NCI-H128 (cell line): ENCODE data around the gene NSL1.
"Not testable (repeated sequence)": the region's sequence is repeated elsewhere in the genome, so short reads cannot be mapped to it uniquely, and the experiment has no call there.

Experiments used
- DNase-seq: peaks from one replicate; lab custom pipeline; 2025; ENCODE audit not compliant: unreplicated experiment; lab: John Stamatoyannopoulos, UW

The NSL1 gene

GRCh38 chr1:212712451-212713303 is 78.9 kb downstream of the NSL1 start:
- no peak for DNase-seq

DNA sequence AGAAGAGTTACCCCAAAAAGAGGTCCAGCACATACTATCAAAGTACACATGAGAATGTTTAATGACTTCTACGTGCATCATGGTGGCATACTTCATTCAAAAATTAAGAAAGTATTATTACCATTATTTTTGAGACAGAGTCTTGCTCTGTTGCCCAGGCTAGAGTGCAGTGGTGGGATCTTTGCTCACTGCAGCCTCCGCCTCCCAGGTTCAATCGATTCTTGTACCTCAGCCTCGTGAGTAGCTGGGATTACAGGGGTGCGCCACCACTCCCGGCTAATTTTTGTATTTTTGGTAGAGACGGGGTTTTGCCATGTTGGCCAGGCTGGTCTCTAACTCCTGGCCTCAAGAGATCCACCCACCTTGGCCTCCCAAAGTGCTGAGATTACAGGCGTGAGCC is 79.6 kb downstream of the NSL1 start:
- DNase-seq = not testable (repeated sequence)

DNA sequence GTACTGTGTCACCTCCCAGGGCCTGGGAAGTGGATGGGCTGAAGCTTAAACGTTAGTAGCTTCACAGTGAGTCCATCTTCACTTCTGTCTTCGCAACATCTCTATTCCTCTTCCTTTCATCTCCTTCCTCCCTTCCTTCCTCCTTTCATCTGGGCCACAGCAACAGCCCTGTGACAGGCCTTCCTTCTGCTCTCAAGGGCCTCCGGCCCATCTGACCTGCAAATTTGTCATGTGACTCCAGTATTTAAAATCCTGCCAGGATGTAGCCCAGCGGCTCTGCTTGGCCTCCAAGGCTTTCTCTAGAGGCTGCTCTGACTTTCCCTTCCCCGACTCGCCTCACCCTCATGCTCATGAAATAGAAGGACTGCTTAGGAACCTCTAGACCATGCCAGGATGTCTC is 81.0 kb downstream of the NSL1 start:
- DNase-seq = no peak

DNA sequence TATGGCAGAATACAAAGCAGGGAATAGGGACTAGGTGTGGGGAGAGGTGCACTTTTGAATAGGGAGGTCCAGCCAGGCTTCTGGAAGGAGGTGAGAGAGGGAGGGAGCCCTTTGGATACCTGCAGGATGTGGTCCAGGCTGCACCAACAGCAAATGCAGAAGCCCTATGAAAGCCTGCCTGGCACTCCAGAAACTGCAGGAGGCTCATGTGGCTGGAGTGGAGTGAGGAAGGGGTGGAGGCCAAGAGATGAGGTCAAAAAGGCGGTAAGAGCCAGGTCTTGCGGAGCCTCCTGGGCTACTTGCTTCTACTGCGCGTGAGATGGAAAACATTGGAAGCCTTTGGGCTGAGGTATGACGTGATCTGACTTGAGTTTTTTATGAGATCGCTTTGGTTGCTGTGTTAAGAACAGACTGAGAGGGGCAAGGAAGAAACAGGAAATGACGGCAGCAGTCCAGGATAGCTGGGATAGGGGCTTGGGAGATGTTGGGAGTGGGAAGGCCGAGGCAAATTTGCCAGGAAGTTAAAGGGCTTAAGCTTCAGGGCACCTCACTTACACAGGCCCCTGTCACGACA is 87.5 kb downstream of the NSL1 start:
- DNase-seq = no peak

DNA sequence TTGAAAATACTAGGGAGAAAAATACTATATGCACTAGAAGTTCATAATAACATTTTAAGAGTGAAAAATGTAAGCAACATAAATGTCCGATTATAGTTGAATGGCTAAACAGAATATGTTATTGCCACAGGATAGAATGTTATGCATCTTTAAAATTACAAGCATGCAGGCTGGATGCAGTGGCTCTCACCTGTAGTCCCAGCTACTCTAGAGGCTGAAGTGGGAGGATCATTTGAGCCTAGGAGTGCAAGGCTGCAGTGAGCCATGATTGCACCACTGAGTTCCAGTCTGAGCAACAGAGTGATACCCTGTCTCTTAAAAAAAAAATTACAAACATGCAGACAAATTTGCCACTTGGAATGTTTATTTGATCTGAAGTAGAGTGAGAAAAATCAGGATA is 88.9 kb downstream of the NSL1 start:
- DNase-seq = no peak

- no peak for DNase-seq
These were observed 89.7 kb downstream of the NSL1 start for GRCh38 chr1:212701910-212702309.

DNA sequence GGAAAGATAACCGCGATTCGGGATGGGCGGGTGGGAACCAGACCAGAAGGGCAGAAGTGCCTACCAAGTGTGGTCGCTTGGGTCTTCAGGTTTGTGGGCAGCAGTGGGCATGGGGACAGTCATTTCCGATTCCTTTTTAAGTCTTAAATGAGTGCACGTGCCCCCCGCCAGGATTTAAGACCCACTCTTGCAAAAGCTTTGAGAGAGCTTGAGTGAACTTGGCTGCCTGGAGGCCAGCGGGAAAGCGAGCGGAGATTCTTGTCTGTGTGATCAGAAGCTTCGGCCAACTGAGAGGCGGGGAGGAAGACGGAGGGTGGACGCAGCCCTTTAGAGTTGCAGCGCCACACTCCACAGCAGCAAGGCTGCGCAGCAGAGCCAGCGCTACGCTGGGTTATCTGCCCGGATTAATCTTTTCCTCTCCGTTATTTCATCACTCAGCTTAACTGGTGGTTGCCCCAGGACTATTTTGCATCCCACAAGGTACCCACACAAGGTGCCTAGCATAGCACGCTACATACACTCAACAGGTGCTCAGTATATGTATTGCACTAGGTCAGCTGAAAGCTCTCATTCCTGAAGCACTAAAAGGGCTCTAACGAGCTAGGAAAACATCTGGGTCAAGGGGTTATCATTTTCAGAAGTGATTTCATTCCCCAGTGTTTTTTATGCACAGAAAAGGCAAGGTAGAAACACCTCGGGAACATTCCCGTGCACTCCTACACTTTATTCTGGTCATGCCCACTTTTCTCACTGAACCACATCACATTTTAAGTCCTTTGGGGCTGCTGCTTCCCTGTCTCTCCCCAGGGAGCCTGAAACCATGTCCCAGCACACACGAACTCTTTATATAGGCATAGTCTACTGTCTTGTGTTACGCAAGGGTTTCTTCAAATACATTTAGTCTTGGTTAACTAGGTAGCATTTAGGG is 90.4 kb downstream of the NSL1 start:
- DNase-seq = no peak

DNA sequence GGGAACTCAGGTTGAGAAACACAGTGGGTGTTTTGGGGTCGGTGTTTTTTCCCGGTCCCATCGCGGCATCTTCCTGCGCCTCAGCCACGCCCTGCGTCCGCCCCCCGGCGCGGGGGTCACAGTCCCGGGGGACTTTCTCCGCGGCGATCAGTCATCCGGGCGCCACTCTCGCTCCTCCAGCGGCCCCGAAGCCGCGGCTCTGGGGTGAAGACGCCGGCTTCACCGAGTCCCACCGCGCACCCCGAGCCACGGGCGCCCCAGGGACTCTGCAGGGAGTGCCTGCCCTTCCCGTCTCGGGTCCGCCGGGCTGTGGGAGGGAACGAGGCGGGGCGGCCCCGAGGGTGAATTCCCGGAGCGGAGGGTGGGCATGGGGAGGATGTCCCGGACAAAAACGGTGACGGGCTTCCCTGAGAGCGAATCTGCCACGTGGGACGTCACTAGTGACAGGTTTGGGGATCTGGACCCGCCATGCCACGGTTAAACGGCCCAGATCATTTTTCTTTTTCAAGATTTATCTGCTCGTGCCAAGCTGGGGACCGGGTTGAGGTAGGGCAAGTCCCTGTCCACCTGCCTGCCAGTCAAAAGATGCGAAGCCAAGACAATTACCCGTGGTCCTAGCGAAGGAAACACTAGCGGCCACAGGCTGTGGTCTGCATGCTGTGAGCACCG is 91.2 kb downstream of the NSL1 start:
- DNase-seq = no peak

DNA sequence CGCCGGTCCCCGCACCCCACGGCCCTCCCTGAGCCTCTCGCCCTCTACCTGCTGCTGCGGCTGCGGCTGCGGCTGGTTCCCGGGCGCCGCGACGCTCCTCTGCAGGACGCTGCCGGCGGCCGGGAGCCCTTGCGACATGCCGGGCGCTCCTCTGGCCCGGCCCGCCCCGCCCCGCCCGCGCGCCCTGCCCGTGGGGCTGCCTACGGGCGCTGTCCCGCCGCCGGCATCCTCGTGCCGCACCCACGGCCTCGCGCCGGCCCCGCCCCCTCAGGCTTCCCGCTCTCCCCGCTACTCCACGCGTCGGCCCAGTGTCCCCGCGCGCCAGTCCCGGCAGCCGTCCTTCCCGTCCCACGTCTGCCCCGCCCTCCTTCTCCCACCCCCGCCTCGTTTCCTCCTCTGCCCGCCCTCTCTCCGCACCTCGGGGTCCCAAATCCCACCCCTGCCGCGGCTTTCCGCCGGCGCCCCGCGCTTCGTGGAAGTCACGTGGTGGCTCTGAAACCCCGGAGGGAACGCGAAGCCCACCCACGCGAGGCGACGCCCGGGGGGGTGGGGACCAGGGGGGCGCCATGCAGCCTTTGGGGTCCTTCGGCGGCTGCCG is 91.9 kb downstream of the NSL1 start, which contains the start of gene BATF3:
Gene BATF3 (minus strand): TSS at position 216 of the 598 bp plus-strand sequence. CDS start 78 bp downstream, at position 138.
- no peak for DNase-seq

GRCh38 chr1:212699104-212699624 is 92.4 kb downstream of the NSL1 start:
- DNase-seq = no peak

DNA sequence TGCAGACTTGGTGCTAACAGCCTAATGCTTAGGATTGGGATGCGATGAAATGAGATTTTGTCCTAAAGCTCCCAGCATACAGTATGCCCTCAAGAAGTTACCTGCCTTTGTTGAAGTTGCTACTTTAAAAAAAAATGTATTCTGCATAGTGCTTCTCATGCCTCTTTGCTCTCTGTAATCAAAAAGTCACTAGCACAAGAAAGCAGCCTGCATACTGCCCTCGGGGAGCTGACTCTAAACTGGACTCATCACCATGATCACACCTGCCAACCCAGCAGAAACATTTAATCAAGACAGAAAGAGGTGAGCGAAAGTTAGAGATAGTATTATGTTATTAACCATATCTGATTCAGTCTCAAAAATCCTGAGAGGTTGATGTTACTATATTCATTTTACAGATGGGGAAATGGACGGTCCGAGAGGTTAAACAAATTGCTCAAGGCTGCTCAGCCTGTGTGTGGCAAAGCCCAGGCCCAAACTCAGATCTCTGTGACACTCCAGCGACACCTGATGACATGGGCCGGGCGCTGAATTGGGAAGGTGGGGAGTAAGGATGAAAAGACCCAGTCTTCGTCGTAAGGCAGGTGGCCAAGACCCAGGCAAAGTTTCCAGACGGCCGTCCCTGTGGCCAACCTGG is 93.0 kb downstream of the NSL1 start:
- no peak for DNase-seq

- DNase-seq = no peak
These were observed 94.8 kb downstream of the NSL1 start for GRCh38 chr1:212696721-212697331.

DNA sequence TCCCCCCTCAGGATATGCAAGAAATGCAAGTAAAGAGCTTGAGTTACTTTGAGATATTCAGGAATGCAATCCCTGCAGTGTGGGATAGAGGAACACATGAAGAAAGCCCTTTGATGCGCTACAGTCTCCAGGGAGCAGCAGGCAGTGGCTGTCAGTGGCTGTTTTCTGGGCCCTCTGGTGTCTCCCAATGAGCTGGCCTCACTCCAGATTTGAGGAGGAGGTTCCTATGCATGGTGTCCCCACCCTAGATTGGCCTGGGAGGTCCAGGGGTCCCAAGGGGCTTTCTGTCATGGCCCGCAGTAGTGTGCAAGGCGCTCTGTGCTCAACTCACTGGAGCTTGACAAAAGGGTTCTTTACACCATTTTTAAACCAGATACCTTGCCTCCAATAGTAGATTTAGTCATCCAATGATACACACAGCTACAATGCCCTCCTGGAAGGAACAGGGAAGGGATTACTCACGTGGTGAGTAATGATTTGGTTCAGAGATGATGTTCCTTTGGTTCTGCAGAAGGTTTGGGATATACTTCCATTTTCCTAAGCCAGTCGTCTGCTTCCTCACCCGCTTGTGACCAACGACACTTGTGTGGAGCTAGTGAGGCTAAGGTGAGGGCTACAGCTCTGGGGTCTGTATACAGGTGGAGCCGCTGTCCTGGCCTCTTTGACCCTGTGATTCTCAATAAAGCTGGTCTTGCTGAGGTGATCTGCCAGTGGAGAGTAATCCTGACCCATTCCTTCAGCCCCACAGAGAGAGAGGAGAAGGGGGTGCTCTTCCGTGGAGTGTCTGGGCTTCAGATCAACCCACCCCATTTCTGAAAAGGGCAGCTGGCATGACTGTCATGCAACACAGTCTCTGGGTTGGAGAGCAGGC is 98.6 kb downstream of the NSL1 start:
- DNase-seq = no peak

GRCh38 chr1:212691561-212692071 is 100.0 kb downstream of the NSL1 start:
- DNase-seq = no peak

DNA sequence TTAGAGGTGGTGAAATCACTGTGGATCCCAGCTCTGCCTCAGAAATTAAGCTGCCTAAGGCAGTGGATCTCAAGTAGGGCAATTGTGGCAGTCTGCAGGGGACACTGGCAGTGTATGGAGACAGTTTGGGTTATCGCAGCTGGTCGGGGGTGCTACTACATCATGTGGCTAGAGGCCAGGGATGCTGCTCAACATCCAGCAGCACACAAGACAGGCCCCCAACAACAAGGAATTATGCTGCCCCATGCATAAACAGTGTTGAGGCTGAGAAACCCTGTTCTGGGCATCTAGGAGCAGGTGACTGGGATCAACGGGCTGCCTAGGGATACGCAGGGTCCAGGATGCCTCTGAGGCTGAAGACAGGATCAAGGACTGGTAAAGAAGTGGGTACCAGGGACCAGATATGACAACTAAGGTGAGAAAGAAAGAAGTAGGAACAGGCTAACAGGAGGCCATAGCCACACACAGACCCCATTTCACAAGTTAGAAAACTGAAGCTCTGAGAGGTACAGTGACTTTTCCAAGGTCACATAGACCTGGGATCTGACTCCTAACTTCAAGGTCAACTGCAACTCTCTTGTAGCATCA is 100.7 kb downstream of the NSL1 start:
- no peak for DNase-seq

DNA sequence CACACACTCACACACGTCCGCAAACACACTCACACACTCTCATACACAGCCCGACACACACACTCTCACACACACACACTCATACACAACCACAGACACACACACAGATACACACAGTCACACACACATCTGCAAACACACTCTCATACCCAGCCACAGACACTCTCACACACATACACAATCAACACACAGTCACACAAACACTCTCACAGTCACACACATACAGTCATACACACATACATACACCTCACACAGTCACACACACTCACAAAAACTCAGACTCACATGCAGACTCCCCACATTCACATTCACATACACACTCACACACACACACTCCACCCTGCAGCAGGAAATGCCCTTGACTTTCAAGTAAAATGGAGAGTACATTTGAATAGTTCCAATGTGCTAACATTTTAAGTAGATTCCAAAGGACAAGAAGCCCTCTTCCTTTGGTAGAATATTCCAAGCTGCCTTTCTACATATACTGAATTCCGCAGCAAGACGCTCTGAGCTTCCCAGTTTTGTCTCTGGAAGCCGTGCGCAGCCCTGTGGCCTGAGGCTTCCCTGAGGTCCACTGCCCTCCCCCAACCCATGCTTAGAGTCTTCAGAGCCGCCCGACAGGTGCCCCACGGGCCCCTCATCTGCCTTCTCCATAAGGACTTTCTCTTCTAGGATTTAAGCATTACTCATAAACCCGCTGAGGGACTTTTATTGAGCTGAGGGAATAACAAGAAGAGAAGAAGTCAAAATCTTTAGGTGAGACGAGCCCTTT is 101.6 kb downstream of the NSL1 start:
- DNase-seq = no peak

DNA sequence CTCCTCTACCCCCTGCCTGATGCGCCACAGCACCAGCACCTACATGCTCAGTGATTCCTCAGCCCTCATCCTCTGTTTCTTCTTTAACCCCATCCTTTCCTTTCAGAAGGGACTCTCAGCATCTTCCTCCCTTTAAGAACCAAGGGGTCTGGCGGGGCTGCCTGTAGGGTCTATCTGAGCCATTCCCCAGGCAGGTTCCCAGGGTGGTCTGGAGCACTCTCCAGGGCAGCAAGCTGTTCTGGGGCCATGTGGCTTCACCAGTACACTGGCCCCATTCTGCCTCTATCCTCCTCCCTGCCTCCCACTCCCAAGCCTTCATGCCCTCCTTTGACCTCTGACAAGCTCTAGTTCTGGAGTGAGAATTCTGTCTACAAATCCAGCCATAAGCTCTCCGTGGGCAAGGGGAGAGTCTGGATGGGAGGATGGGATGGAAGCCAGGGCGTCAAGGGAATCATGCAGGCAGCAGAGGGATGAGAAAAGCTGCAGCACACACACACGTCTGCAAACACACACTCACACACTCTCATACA is 102.3 kb downstream of the NSL1 start:
- DNase-seq = no peak
